GM19025 (cell line): Measurements from ENCODE around the gene NGF.
"Not testable (repeated sequence)": the region's sequence is repeated elsewhere in the genome, so short reads cannot be mapped to it uniquely, and the experiment has no call there.

Experiments
- ATAC-seq: cut with Tn5 transposase; IDR thresholded peaks from one replicate; pipeline ENCODE4 v1.9.1; 2021; ENCODE audit warnings: mild to moderate bottlenecking, low read depth, moderate library complexity; ENCODE audit not compliant: unreplicated experiment

NGF gene

GRCh38 chr1:115311474-115311989 is 26.5 kb downstream of the NGF start:
- ATAC-seq: no peak

GRCh38 chr1:115310581-115311473 is 27.2 kb downstream of the NGF start:
- no peak for ATAC-seq

DNA sequence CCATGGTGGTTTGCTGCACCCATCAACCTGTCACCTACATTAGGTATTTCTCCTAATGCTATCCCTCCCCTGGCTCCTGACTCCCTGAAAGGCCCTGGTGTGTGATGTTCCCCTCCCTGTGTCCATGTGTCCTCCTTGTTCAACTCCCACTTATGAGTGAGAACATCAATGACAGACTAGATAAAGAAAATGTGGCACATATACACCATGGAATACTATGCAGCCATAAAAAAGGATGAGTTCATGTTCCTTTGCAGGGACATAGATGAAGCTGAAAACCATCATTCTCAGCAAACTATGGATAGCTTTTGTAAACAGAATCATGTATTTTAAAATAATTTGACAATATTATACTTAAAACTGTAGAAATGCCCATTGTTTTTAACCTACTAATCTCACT is 28.5 kb downstream of the NGF start:
- not testable (repeated sequence) for ATAC-seq

DNA sequence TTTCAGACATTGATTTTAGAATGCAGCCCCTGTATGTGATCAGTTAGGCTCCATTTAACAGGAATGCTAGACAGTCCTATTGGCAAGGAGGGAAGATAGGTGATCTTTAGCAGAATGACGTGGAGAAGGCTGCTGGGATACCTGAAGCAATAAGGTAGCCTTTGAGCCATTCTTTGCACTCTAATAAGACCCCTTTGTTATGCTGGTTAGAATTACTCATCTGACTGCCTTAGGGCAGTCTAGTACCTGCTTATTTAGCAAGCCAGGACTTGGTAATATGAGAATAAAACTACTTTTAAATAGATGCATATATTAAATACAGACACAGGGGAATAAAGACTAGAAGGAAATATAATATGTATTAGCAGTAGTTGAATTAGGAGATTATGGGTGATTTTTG is 29.1 kb downstream of the NGF start:
- no peak for ATAC-seq

GRCh38 chr1:115307661-115308060 is 30.4 kb downstream of the NGF start:
- no peak for ATAC-seq

GRCh38 chr1:115306146-115306545 is 31.9 kb downstream of the NGF start:
- no peak for ATAC-seq

DNA sequence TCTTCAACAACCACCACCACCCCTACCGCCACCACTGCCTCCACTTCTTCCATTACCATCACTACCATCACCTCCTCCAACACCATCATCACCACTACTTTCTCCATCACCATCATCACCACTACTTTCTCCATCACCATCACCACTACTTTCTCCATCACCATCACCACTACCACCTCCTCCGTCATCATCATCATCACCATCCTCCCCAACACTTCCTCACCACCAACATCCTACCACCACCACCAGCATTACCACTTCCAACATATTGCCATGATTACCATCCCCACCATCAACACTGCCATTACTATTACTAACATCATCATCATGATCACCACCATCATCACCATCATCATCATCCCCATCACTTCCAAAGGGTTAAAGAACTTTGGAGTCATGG is 34.7 kb downstream of the NGF start:
- ATAC-seq: no peak

DNA sequence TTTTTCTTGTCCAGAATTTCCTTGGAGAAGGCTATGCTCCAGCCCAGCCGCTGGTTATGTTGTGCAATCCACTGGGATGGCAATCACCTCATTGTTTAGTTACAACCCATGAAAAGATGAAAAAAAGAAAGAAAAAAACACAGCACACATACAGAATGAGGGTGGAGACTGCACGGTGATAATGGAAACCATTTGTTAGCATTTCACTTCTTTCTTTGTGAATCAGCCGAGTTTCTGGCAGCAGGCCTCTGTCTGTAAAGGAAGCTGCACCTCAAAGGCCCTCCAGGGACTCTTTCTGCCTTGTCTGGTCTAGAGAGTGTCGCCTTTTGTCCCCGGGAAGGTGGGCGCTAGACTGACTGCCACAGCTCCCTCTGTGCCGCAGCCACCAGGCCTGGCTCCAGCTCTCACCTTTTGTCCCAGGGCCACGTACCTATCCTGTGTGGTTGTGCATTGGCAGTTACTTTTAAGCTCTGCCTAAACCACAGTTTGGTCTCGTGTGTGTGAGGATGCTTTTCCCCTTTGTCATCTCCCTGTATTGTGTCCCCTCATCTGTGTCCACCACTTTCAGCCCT is 35.6 kb downstream of the NGF start:
- no peak for ATAC-seq

- ATAC-seq: no peak
Measured at GRCh38 chr1:115301438-115302020, 36.5 kb downstream of the NGF start.

DNA sequence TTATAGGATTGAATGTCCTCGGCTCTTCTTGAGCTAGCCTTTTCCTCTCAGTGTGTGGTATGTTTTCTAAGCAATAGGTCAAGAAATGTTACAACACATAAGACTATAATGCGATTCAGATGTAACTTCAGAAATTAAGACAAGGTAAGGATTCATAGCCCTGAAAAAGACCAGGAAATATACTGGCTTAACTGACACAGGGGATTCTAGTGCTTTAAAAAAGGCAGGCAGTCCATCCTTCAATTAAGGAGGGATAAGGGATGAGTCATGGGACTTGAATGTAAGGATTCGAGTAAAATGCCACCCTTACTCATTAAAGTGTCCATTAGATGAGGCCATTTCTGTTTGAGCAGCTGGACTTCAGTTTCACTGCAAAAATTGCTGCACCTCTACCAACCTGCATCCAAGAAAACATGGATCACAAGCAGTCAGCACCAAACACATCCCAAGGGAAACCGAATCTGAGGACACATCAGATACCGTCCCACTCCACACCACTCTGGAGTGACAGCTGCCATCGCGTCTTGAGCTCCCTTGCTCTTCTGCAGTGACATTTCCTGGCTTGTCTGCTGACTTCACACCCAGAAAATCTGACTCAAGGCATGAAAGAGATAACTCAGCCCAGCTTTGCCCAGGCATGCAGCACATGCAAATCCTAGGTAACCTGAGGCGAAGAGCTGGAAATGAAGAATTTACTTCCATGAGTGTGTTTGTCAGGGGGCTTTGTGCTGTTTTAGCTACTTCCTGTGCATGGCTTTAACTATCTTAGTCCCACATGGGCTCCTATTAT is 37.8 kb downstream of the NGF start:
- ATAC-seq: no peak

DNA sequence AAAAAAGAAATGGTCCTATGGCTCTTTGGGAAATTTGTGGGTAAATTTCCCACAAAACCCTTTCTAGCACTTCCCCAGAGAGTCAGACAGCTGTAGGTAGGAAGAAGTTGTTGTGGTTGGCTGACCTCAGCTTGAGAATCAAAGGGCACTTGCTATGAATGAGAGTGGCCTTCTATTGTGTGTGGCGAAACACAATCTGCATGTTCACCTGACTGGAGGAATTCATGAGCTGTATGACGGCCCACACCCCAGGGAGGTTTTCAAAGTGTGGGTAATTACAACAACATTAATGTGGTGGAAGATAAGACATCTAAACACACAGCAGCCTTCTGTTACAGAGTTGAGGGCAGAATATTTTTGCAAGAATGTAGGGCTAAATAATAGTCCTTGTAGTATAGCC is 38.8 kb downstream of the NGF start:
- no peak for ATAC-seq

- peak; percentile 84 for ATAC-seq
Measured at GRCh38 chr1:115296981-115297380, 41.1 kb downstream of the NGF start.

DNA sequence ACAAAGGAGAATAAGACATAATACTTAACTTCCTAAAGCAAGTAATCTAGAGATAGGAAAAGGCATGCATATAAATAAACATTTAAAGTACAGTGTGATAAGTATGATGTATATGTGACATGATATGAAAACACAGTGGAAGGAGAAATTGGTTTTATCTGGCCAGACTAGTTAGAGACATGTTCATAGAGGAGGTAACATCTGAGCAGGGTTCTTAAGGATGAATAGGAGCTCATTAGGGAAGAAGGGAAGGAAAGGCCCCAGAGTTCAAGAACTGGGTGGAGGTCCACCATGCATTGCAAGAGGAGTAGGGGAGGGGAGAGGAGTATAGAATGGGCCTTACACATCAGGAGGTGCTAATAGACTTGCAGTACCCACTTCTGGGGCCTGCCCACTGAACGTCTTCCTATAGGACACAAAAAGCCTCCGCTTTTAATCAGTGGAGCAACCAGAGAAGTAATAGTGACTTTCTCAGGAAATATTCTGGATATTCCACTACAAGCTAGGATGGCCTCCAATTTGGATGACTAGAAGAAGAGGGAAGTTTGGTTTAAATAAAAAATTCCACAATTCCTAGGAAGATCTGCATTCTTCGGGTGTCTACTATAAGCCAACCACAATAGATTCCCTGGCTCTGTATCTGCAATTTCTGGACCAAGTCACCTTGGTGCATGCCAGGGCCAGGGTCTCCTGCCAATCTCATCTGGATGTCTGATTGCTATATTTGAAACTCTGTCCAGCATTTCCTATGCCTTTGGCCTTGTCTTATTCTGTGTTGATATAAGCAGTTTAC is 41.9 kb downstream of the NGF start:
- ATAC-seq: no peak

DNA sequence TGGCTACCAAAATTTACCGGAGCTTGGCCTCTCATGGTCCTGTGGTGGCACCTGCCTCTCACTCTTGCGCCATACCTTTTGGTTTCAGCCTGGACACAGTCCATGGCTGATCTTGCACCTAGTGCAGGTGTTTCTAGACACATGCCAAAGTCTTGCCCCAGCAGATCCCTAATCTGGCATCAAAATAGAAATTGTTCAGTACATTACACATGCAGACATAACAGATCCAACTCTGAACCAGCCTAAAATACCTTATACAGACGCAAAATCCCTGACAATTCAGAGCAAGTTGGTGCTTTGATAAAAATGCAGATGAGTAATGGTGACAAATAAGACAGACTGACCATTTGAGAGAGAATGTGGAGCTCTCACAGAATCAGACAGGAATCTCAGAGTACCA is 44.1 kb downstream of the NGF start:
- ATAC-seq: no peak

DNA sequence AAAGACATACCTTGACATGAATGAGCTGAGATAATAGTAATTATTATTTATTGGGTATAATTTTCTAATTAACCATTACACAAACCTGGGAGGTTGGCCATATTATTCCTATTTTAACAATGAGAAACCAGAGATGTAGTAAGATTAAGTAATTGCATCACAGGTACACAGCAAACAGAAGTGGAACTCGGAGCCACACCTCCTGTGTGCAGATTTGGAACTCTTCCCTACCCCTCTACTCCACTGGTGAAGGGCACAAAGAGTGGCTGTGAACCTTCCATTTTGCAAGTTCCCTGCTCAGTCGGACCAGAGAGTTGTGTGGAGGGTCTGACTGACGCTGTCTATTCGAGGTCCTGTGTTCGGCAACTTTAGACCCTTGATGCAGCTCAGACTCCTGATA is 45.0 kb downstream of the NGF start:
- ATAC-seq: no peak

DNA sequence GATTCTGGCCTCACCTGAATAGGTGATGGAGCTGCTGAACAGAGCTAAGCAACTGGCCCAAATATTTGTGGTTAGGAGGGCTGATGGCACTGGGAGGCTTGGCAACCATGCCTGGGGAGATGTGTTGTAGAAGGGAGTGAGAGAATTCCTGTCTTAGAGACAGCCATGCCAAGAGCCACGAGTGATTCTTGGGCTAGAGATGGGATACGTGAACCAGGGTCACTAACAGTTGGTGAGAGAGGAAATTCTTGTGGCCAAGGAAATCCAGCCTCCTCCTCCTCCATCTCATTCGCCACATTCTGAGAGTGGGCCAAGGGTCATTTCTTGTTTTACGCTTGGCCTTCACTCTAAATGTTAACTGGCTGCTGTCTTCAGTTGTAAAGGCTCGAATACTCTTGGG is 46.3 kb downstream of the NGF start:
- no peak for ATAC-seq

GRCh38 chr1:115289940-115290339 is 48.1 kb downstream of the NGF start:
- ATAC-seq: no peak

- no peak for ATAC-seq
Measured at GRCh38 chr1:115288591-115289198, 49.4 kb downstream of the NGF start.

DNA sequence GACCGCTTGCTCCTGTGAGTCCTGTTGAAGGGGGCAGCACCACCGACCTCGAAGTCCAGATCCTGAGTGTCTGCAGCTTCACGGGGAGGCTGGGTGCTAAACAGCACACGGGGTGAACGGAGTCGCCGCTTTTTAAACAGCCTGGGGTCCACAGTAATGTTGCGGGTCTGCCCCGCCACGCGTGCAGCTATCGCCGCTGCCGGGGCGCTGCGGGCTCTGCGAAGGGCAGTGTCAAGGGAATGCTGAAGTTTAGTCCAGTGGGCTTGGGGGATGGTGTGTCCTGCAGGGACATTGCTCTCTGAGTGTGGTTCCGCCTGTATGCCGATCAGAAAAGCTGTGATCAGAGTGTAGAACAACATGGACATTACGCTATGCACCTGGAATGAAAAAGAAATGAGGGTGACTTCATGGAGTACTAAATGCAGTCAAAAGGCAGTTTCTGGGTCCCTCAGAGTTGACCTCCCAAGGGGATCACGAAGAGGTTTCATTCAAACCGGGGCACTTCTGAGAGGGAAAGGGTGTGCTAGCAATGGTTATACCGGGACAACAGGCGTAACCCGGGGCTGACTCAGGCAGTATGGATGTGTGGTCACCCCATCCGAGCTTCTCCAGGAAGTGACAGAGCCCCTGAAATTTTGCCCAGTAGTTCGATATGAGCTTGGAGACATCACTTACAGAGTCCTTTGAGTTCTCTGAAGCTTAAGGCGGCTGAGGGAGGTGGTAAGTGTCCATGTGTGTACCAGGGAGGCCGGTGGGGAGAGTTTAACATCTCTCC is 51.4 kb downstream of the NGF start:
- no peak for ATAC-seq
